Measurements from ENCODE around the gene ZNF317.

DNA sequence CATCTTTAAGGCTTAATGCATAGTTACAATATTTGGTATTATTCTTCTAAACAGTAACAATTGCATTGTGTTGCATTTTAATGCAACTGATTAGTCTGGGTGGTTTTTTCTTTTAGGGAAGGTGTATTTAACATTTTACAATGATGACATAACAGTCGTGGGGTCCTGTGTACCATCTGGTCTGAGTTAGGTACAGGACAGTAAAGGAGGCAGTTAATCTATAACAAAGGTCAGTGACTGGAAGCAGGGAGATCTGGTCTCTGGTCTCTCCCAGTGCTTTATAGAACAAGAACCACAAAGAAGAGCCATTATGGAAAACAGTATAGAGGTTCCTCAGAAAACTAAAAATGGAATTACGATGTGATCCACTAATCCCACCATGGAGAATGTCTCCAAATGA, 30.2 kb upstream of the ZNF317 start:
- TF ChIP-seq, protein P1, sequence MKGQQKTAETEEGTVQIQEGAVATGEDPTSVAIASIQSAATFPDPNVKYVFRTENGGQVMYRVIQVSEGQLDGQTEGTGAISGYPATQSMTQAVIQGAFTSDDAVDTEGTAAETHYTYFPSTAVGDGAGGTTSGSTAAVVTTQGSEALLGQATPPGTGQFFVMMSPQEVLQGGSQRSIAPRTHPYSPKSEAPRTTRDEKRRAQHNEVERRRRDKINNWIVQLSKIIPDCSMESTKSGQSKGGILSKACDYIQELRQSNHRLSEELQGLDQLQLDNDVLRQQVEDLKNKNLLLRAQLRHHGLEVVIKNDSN (CRISPR knock-in tag; IDR thresholded peaks at IDR 0.05): no peak
- TF ChIP-seq, protein P2, sequence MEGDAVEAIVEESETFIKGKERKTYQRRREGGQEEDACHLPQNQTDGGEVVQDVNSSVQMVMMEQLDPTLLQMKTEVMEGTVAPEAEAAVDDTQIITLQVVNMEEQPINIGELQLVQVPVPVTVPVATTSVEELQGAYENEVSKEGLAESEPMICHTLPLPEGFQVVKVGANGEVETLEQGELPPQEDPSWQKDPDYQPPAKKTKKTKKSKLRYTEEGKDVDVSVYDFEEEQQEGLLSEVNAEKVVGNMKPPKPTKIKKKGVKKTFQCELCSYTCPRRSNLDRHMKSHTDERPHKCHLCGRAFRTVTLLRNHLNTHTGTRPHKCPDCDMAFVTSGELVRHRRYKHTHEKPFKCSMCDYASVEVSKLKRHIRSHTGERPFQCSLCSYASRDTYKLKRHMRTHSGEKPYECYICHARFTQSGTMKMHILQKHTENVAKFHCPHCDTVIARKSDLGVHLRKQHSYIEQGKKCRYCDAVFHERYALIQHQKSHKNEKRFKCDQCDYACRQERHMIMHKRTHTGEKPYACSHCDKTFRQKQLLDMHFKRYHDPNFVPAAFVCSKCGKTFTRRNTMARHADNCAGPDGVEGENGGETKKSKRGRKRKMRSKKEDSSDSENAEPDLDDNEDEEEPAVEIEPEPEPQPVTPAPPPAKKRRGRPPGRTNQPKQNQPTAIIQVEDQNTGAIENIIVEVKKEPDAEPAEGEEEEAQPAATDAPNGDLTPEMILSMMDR (IDR thresholded peaks at IDR 0.05 in 2 of 3, conservative IDR thresholded peaks at IDR 0.05 in 1 of 3; ENCODE audit: insufficient read depth in 2 of 3, low read depth in 1 of 3, low read length in 3 of 3): no peak
- TF ChIP-seq, protein P3, sequence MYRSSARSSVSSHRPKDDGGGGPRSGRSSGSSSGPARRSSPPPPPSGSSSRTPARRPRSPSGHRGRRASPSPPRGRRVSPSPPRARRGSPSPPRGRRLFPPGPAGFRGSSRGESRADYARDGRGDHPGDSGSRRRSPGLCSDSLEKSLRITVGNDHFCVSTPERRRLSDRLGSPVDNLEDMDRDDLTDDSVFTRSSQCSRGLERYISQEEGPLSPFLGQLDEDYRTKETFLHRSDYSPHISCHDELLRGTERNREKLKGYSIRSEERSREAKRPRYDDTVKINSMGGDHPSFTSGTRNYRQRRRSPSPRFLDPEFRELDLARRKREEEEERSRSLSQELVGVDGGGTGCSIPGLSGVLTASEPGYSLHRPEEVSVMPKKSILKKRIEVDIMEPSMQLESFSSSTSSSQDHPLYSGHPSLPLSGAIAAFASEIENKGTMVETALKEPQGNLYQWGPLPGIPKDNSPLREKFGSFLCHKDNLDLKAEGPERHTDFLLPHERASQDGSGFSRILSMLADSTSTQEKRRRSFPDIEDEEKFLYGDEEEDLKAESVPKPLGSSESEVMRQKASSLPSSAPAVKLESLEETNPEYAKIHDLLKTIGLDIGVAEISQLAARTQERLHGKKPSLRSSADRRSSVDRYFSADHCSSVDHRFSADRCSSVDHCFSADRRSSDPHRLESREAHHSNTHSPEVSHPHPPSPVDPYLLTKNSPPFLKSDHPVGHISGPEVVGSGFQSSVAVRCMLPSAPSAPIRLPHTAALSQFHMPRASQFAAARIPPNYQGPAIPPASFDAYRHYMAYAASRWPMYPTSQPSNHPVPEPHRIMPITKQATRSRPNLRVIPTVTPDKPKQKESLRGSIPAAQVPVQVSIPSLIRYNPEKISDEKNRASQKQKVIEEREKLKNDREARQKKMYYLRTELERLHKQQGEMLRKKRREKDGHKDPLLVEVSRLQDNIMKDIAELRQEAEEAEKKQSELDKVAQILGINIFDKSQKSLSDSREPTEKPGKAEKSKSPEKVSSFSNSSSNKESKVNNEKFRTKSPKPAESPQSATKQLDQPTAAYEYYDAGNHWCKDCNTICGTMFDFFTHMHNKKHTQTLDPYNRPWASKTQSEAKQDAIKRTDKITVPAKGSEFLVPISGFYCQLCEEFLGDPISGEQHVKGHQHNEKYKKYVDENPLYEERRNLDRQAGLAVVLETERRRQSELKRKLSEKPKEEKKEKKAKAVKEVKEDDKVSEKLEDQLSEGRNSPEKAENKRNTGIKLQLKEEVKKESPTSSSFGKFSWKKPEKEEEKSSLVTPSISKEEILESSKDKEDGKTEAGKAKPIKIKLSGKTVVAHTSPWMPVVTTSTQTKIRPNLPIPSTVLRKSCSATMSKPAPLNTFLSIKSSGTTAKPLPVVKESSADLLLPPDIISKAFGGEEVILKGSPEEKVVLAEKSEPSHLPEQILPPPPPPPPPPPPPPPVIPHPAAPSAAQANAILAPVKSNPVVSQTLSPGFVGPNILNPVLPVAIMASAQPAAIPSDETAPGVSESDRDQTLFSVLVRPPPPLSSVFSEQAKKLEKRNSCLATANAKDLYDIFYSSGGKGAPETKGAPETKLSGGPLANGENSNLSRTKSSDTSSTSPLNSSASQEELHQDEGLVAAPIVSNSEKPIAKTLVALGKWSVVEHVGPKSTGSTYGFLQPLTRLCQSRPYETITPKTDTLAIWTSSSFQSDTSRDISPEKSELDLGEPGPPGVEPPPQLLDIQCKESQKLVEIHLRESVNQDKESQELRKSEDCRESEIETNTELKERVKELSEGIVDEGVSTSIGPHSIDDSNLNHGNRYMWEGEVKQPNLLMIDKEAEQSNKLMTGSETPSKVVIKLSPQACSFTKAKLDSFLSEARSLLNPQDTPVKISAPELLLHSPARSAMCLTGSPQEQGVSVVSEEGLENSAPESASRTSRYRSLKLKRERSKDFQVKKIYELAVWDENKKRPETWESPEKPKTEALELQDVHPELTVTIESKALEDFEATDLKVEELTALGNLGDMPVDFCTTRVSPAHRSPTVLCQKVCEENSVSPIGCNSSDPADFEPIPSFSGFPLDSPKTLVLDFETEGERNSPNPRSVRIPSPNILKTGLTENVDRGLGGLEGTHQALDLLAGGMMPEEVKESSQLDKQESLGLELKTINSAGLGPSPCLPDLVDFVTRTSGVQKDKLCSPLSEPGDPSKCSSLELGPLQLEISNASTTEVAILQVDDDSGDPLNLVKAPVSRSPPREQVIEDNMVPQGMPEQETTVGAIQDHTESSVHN (IDR thresholded peaks at IDR 0.05; ENCODE audit: borderline replicate concordance in 1 of 2, low read depth in 1 of 2): no peak
- no peak for TF ChIP-seq ZNF133 (CRISPR knock-in tag; IDR thresholded peaks at IDR 0.05)
- TF ChIP-seq SIX5 (IDR thresholded peaks at IDR 0.05; ENCODE audit: borderline replicate concordance in 1 of 2, insufficient read depth in 1 of 2, low read depth in 1 of 2, low read length in 2 of 2): no peak
- TF ChIP-seq, protein P4, sequence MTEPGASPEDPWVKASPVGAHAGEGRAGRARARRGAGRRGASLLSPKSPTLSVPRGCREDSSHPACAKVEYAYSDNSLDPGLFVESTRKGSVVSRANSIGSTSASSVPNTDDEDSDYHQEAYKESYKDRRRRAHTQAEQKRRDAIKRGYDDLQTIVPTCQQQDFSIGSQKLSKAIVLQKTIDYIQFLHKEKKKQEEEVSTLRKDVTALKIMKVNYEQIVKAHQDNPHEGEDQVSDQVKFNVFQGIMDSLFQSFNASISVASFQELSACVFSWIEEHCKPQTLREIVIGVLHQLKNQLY (CRISPR knock-in tag; conservative IDR thresholded peaks at IDR 0.05): no peak
- no peak for TF ChIP-seq TBP (optimal IDR thresholded peaks at IDR 0.05; ENCODE audit: low read depth, low read length)
- TF ChIP-seq ZBED1 (IDR thresholded peaks at IDR 0.05): no peak
- TF ChIP-seq ZNF431 (CRISPR knock-in tag; IDR thresholded peaks at IDR 0.05): no peak
- TF ChIP-seq MAFK (IDR thresholded peaks at IDR 0.05; ENCODE audit: low read length): no peak
- TF ChIP-seq, protein P5, sequence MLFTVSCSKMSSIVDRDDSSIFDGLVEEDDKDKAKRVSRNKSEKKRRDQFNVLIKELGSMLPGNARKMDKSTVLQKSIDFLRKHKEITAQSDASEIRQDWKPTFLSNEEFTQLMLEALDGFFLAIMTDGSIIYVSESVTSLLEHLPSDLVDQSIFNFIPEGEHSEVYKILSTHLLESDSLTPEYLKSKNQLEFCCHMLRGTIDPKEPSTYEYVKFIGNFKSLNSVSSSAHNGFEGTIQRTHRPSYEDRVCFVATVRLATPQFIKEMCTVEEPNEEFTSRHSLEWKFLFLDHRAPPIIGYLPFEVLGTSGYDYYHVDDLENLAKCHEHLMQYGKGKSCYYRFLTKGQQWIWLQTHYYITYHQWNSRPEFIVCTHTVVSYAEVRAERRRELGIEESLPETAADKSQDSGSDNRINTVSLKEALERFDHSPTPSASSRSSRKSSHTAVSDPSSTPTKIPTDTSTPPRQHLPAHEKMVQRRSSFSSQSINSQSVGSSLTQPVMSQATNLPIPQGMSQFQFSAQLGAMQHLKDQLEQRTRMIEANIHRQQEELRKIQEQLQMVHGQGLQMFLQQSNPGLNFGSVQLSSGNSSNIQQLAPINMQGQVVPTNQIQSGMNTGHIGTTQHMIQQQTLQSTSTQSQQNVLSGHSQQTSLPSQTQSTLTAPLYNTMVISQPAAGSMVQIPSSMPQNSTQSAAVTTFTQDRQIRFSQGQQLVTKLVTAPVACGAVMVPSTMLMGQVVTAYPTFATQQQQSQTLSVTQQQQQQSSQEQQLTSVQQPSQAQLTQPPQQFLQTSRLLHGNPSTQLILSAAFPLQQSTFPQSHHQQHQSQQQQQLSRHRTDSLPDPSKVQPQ (CRISPR knock-in tag; IDR thresholded peaks at IDR 0.05; ENCODE audit: borderline replicate concordance): no peak
